HG02763 (cell line): Measurements from ENCODE around the gene SLC12A1.

Experiments
- ATAC-seq: cut with Tn5 transposase; IDR thresholded peaks from one replicate; pipeline ENCODE4 v1.9.1; 2021; ENCODE audit warnings: mild to moderate bottlenecking, moderate library complexity; ENCODE audit not compliant: unreplicated experiment

The SLC12A1 gene

GRCh38 chr15:48205981-48206380, at the start of gene SLC12A1:
Gene SLC12A1 (plus strand): TSS chr15:48206302. CDS start chr15:48207720, 1,418 bp downstream.
- no peak for ATAC-seq

- no peak for ATAC-seq
Measured at GRCh38 chr15:48168616-48169015, 37.5 kb upstream of the SLC12A1 start.

GRCh38 chr15:48170981-48171380, 35.1 kb upstream of the SLC12A1 start:
- no peak for ATAC-seq

- ATAC-seq: no peak
Measured at GRCh38 chr15:48175126-48175525, 31.0 kb upstream of the SLC12A1 start.

DNA sequence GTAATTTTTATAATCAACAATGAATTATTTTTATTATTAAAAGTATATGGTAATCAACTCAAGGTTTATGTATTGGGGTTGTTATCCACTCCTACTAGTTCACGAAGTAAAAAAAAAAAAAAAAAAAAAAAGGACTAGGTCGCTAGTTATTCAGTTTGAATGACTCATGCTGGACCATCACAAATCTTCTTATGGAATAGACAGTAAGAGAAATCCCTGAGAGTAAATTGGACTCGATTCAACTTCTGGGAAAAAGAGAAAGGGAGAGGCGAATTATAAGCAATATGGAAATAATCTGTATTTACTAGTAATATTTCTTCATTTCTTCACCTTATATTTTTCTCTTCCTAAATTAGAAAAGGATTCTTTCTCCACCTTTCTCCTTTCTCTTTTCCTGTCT, 30.0 kb upstream of the SLC12A1 start:
- no peak for ATAC-seq

DNA sequence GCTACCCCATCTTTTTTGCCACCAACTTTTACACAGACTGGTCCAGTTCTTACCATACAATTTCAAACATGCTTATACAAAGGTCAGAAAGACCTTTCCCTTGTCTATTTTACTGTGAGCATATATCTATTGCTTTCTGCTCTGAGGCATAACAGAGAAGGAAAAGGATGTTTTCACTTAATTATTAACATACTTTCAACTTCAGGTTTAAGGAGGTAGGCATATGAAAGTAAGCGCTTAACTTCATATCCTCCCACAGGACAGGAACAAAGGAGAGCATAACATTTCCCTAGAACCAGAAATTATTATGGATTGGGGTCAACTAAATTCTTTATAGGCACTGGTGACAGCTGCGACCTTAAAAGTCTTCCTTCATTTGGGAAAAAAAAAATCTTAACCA, 29.1 kb upstream of the SLC12A1 start:
- no peak for ATAC-seq

DNA sequence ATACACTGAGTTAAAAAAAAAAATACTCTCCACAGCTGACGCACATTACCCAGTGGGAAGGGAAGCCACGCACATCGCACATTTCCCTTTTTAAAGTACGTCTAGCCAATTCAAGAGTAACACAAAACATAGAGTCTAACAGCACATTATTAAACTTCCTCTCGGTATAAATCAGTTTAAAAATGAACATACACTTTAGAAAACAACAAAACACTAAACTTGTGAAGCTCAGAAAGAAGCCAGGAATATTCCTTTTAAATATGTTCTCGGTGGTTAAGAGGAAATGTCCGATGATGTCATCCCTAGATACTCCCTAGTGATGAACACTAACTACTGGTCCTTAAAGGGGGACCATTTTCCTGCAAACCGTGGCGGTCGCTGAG, 28.7 kb upstream of the SLC12A1 start:
- ATAC-seq: peak; percentile 58

DNA sequence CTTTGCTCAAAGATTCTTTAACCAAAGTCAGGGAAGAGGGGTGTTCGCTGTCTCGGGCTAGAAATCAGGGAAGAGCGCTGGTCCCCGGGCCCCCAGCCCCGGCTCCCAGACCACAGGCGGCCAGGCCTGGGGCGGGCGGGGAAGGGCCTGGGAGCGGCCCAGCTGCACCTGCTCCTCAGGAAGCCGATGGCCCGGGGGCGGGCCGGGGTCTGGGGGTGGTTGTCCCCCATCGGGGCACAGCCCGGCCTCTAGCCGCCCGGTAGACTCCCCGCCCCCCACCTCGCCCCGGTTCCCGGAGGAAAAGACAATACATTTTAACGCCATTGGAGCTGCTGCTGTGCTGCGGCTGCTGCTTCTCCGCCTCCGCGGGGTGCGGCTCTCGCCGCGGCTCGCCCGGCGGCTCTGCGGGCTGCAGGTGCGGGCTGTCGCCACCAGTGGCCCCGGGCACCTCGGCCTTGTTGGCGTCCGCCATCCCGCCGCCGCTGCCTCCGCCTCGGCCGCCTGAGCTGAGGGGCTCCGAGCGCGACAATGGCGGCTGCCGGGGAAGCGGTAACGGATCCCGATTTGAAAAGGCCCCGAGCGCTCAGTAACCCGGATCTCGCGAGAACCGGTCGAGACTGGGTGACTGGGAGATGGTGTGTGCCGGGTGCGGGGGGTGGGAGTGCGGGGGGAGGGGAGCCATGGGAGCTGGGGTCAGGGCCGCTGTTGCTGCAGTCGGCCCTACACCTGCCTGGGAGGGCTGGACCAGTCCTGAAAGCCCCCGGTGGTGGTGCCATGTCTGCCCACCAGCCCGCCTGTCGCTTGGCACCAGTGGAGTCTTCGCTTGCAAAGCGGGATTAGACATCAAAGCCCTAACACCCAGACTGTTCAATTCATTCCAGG, 28.1 kb upstream of the SLC12A1 start, which contains the start of gene MYEF2:
Gene MYEF2, minus strand, starts transcription at position 530 of the 882 bp plus-strand sequence. Its CDS starts 58 bp downstream, at position 472.
- ATAC-seq: peak; percentile 75

DNA sequence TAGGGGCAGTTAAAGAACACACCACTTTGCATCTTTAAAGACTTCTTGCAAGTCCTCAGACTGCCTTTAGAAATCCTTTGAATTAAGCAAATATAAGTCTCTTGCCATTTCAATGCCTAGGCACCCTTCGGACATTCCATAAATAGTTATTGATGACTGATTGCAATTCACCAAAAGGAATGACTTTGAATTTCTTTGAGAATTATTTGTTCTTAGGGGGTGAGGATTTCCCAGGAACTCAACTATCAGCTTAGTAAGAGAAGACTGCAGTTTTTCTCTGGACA, 27.5 kb upstream of the SLC12A1 start:
- ATAC-seq: no peak

- no peak for ATAC-seq
Measured at GRCh38 chr15:48182749-48183148, 23.4 kb upstream of the SLC12A1 start.

GRCh38 chr15:48185529-48185928, 20.6 kb upstream of the SLC12A1 start:
- ATAC-seq: no peak

GRCh38 chr15:48186271-48186670, 19.8 kb upstream of the SLC12A1 start:
- ATAC-seq: no peak

DNA sequence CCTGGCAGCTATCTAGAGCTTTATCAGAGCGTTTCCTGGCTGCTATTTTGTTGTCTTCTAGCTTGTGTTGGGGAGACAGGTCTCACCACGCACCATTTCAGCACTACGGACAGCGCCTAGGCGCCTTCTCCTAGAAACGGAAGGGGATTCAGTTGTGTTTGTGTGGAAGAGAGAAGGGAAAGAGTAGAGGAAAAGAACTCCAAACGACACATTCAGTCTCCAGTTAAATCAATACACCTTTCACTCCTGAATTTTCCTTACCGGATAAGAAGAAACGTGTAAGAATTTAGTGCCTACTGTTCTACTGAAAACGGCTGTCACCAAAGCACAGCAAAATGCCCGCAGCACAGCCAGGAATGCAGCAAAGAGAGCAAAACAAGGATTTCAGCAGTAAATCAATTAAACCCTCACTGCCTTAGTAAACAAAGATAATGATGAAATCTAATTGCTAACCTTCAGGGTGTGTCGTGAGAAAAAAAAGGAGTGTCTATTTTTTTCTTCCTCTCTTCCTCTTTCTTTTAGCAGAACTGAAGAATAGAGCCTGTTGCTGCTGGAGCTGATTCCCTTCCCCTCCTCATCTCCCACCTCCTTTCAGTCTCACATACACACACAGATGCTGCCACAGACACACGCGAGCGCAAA, 15.0 kb upstream of the SLC12A1 start:
- ATAC-seq: no peak

GRCh38 chr15:48191574-48192225, 14.4 kb upstream of the SLC12A1 start, which contains the start of gene CTXN2:
Gene CTXN2 (plus strand): TSS chr15:48191665. CDS start chr15:48201301, 9,636 bp downstream.
- ATAC-seq: no peak

GRCh38 chr15:48202068-48202467, 4.0 kb upstream of the SLC12A1 start:
- no peak for ATAC-seq

DNA sequence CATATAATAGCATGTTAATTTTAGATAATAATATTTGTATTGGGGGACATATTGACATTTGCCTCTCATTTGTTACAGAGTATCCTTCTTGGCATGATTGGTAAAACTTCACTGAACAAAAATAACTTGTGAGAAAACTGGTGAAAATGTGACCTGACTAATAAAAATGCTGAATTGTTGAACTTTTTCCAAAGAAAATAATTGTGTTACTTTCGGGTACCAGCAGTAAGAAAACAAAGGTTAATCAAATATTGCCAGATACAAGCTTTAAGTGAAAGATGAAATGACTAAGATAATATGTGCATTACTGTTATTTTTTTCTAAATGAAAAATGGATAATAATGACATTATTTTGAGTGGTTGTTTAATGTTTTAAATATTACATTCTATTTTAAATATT, 15.2 kb downstream of the SLC12A1 start:
- no peak for ATAC-seq

GRCh38 chr15:48221885-48222284, 15.8 kb downstream of the SLC12A1 start:
- ATAC-seq: no peak

- no peak for ATAC-seq
Measured at GRCh38 chr15:48222627-48223026, 16.5 kb downstream of the SLC12A1 start.

DNA sequence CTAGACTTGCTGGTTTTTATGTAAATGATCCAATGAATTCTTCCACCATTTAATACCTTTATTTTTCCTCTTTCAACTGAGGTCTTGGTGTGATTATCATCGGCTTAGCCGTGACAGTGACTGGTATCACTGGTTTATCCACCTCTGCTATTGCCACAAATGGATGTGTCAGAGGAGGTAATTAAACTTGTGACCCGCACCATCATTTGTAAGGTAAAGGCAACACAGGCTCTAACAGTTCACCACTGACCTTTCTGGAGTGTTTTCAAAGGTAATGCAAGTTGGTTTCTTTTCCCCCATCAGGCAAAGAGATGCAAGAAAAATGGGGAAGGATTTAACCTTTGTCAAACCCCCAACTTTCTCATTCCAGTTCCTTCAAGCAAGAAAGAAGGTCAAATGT, 19.7 kb downstream of the SLC12A1 start:
- no peak for ATAC-seq

- no peak for ATAC-seq
Measured at GRCh38 chr15:48230498-48230897, 24.4 kb downstream of the SLC12A1 start.

- ATAC-seq: no peak
Measured at GRCh38 chr15:48233246-48233645, 27.1 kb downstream of the SLC12A1 start.

GRCh38 chr15:48239334-48239733, 33.2 kb downstream of the SLC12A1 start:
- no peak for ATAC-seq
